Sigmoid colon (tissue), 7 donors: Measurements from ENCODE around the gene ACTRT3. TPM values are rescaled to one million over a fixed set of nuclear protein-coding genes. Genes with fewer than 3 reads are reported as not detected.

ENCODE experiments used
- DNase-seq: peaks from one replicate; pipeline ENCODE4 v3.0.0-alpha.2; 2019
- H3K27ac ChIP-seq, 4 donors: fragments of 200-600 bp; sonication (generic); one replicate each; pipeline ENCODE4 v1.5.1; 2016 to 2019; ENCODE audit warnings: mild to moderate bottlenecking in 1 of 4
- H3K27me3 ChIP-seq, 3 donors: fragments of 200-600 bp; sonication (generic); one replicate each; pipeline ENCODE4 v1.5.1; 2019; ENCODE audit warnings: mild to moderate bottlenecking in 1 of 3
- H3K36me3 ChIP-seq, 4 donors: fragments of 200-600 bp; sonication (generic); one replicate each; pipeline ENCODE4 v1.5.1; 2016 to 2019
- H3K4me1 ChIP-seq, 4 donors: fragments of 200-600 bp; sonication (generic); one replicate each; pipeline ENCODE4 v1.5.1; 2017 to 2019
- H3K4me3 ChIP-seq, 4 donors: fragments of 200-600 bp; sonication (generic); one replicate each; pipeline ENCODE4 v1.5.1; 2017 to 2019; ENCODE audit warnings: mild to moderate bottlenecking in 2 of 4, moderate library complexity in 1 of 4
- H3K9me3 ChIP-seq, 4 donors: fragments of 200-600 bp in 3 of 4; sonication (generic) in 3 of 4; one replicate each; pipeline versions ENCODE4 v1.5.1 to v1.6.1; 2013 to 2019
- EP300 ChIP-seq, 4 donors: sonication (generic); formaldehyde crosslinking; IDR thresholded peaks; one replicate each; pipeline ENCODE4 v1.6.1; 2017; ENCODE audit warnings: antibody characterized with exemption in 4 of 4
- POLR2A ChIP-seq, 2 donors: fragments of 450-650 bp; IDR thresholded peaks; one replicate each; pipeline ENCODE4 v1.6.1; 2016; ENCODE audit warnings: antibody characterized with exemption in 2 of 2, mild to moderate bottlenecking in 2 of 2, moderate library complexity in 2 of 2
- POLR2AphosphoS5 ChIP-seq, 4 donors: sonication (generic); formaldehyde crosslinking; IDR thresholded peaks; one replicate each; pipeline ENCODE4 v1.6.1; 2017; ENCODE audit warnings: antibody characterized with exemption in 4 of 4
- WGBS, 2 donors: extraction: QIAGEN DNeasy Blood & Tissue Kit; methylation state at CpG; one replicate each; pipeline ENCODE4 v1.1.7; 2013; 5-methylcytosine and 5-hydroxymethylcytosine counted together
- intact Hi-C: fragments of 100-400 bp; cut with DNase I; formaldehyde crosslinking; loops from one replicate; pipeline ENCODE4 v1.15.1; 2023
- polyA plus RNA-seq, 3 donors: library from polyadenylated mRNA; stranded (reverse); fragments of 200-250 nt; gene quantifications; one replicate each; pipeline ENCODE4 v1.2.3, GENCODE V29; 2013
- total RNA-seq, 4 donors: library from RNA; depleted of rRNA; stranded (reverse); fragments of >200 nt; gene quantifications; one replicate each; pipeline ENCODE4 v1.1.0, GENCODE V29; 2016
- TF ChIP-seq, protein P1 (sequence below), 4 experiments: fragments of 450-650 bp in 3 of 4; fragments of 200-600 bp in 1 of 4; IDR thresholded peaks; one replicate each; pipeline ENCODE4 v1.5.1; 2016 to 2019; ENCODE audit warnings: antibody characterized with exemption in 4 of 4, mild to moderate bottlenecking in 3 of 4, moderate library complexity in 2 of 4
- donor health status: healthy with polysubstance abuse.
- donor health status: Bipolar disorder and iron deficiency.
- donor health status: healthy.

The ACTRT3 gene
- total and polyA plus RNA-seq, 7 donors, result 0.69 to 4.4 (median 1.2) TPM

GRCh38 chr3:169772897-169773816 lies 3.8 kb upstream of the ACTRT3 start, which contains the start of gene MYNN:
Gene MYNN (plus strand): TSS chr3:169773396. CDS start chr3:169774296, 900 bp downstream.
- intact Hi-C loops, result loop anchor here (2.0 to 5.0 kb wide), 3 partner anchors 39 to 584 kb away; partner anchors contain the start of genes LRRC34, LRRIQ4, SEC62 and SKIL
- peak within 1 kb of the TSS; percentile 68 to 94 (median 87) for H3K4me3 ChIP-seq
- peak; percentile 96 for DNase-seq
- H3K27ac ChIP-seq, result peak within 1 kb of the TSS; percentile 91 to 99 (median 98)
- H3K36me3 ChIP-seq, result peaks cover 0 to 39% (median 10%) of the 10 kb centered on the region in 4 donors
- WGBS, 2 donors, result 0% methylated on average over 61 of the region's 61 CpGs
- no peaks in the 10 kb centered on the region for H3K9me3 ChIP-seq
- H3K27me3 ChIP-seq, result no peaks in the 10 kb centered on the region
- TF ChIP-seq EP300 (IDR thresholded peaks at IDR 0.05) (no peak), POLR2AphosphoS5 (IDR thresholded peaks at IDR 0.05) (peak; percentile 100), POLR2A (IDR thresholded peaks at IDR 0.05) (peak; percentile 99)
- TF ChIP-seq, protein P1, sequence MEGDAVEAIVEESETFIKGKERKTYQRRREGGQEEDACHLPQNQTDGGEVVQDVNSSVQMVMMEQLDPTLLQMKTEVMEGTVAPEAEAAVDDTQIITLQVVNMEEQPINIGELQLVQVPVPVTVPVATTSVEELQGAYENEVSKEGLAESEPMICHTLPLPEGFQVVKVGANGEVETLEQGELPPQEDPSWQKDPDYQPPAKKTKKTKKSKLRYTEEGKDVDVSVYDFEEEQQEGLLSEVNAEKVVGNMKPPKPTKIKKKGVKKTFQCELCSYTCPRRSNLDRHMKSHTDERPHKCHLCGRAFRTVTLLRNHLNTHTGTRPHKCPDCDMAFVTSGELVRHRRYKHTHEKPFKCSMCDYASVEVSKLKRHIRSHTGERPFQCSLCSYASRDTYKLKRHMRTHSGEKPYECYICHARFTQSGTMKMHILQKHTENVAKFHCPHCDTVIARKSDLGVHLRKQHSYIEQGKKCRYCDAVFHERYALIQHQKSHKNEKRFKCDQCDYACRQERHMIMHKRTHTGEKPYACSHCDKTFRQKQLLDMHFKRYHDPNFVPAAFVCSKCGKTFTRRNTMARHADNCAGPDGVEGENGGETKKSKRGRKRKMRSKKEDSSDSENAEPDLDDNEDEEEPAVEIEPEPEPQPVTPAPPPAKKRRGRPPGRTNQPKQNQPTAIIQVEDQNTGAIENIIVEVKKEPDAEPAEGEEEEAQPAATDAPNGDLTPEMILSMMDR (IDR thresholded peaks at IDR 0.05), result no peak
- peaks cover 0 to 31% (median 23%) of the 10 kb centered on the region in 4 donors for H3K4me1 ChIP-seq

DNA sequence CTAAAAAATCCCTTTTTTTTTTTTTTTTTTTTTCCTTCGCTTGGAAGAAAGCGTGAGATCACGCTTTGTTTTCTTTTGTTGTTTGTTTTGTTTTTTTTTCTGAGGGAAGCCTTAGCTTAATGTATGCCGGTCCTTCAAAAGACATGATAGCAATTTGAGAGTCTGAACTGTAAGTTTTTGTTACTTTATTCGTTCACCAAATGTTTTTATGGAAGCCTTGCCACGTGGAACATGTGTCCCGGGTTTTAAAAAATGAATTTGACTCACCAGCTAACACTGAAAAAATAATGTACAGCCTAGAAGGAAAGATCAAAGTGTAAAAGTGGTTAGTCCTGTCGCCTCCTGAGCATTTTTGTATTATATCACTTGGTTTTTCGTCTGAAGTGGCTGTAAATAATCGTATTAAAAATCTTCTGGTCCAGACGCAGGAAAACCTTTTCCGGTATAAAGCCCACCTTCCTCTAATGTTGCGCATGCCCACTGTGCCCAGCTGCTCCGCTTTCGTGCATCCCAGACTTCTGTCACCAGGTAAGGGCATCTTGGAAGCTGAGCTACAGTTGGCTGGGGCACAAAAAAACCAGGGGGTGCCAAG lies 3.0 kb upstream of the ACTRT3 start:
- Histone ChIP-seq H3K9me3 (no peaks in the 10 kb centered on the region), H3K27me3 (no peaks in the 10 kb centered on the region), H3K36me3 (peaks cover 0 to 31% (median 7%) of the 10 kb centered on the region in 4 donors), H3K27ac (peak overlapping the region; percentile 91 to 99 (median 98)), H3K4me3 (peak overlapping the region; percentile 68 to 94 (median 87)), H3K4me1 (peaks cover 0 to 31% (median 23%) of the 10 kb centered on the region in 4 donors)
- TF ChIP-seq, protein P1 (IDR thresholded peaks at IDR 0.05), result no peak
- TF ChIP-seq POLR2AphosphoS5 (IDR thresholded peaks at IDR 0.05), result no peak
- TF ChIP-seq POLR2A (IDR thresholded peaks at IDR 0.05), result no peak
- TF ChIP-seq EP300 (IDR thresholded peaks at IDR 0.05), result no peak
- intact Hi-C loops, result loop anchor here (2.0 to 5.0 kb wide), 3 partner anchors 40 to 584 kb away; partner anchors contain the start of genes LRRC34, LRRIQ4, SEC62 and SKIL
- DNase-seq, result peak; percentile 91
- 0% methylated on average over 15 of the region's 15 CpGs for WGBS, 2 donors

- Histone ChIP-seq H3K36me3 (peaks cover 0 to 24% (median 3%) of the 10 kb centered on the region in 4 donors), H3K27ac (peak overlapping the region; percentile 91 to 99 (median 98)), H3K27me3 (no peaks in the 10 kb centered on the region), H3K4me1 (peaks cover 0 to 31% (median 23%) of the 10 kb centered on the region in 4 donors), H3K4me3 (peak overlapping the region; percentile 68 to 94 (median 87)), H3K9me3 (no peaks in the 10 kb centered on the region)
- intact Hi-C loops, result loop anchor here (2.0 to 5.0 kb wide), 3 partner anchors 41 to 585 kb away; partner anchors contain the start of genes LRRC34, LRRIQ4, SEC62 and SKIL
- DNase-seq, result peak; percentile 69
- WGBS, 2 donors, result 1% methylated on average over 27 of the region's 27 CpGs
- TF ChIP-seq, protein P1 (IDR thresholded peaks at IDR 0.05), result no peak
- peak in 2 of 4 donors; percentile 11 to 37 for TF ChIP-seq POLR2AphosphoS5 (IDR thresholded peaks at IDR 0.05)
Measured at GRCh38 chr3:169771497-169772304, 2.3 kb upstream of the ACTRT3 start.
